GM19452 (cell line): Measurements from ENCODE around the gene ZNF329.
"Not testable (repeated sequence)": the region's sequence is repeated elsewhere in the genome, so short reads cannot be mapped to it uniquely, and the experiment has no call there.

Experiments
- ATAC-seq: cut with Tn5 transposase; IDR thresholded peaks from one replicate; pipeline ENCODE4 v1.9.1; 2021; ENCODE audit not compliant: unreplicated experiment

Gene ZNF329

DNA sequence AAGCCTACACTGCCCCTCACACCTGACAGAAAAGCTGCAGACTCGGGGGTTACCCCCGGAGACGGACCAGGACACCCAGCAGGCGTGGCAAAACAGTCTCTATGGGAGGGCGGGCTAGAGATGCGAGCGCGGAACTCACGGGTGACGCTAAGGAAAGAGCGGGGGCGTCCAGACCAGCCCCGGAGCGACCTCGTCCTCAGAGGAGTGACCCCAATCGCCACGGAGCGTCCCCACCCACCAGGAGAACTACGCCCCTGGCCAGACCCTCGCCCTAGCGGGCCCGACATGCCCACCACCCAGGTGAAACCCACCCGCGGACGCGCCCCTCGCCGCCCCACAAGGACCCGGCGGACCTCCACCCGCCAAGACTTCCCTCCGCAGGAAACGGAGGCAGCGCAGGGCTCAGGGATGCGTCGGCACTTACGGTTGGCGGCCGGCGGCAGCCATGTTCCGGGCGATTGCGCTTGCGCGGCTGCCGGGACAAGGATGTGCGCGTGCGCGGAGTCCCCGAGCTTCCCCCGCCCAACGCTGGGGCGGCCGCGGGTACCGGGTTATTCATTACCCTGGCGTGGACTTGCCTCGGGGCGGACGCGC is at the start of gene ZNF329:
ZNF329 (minus strand) TSS at position 462 of the 594 bp plus-strand sequence. CDS start 21,286 bp downstream, outside the sequence.
- peak; percentile 51 for ATAC-seq

DNA sequence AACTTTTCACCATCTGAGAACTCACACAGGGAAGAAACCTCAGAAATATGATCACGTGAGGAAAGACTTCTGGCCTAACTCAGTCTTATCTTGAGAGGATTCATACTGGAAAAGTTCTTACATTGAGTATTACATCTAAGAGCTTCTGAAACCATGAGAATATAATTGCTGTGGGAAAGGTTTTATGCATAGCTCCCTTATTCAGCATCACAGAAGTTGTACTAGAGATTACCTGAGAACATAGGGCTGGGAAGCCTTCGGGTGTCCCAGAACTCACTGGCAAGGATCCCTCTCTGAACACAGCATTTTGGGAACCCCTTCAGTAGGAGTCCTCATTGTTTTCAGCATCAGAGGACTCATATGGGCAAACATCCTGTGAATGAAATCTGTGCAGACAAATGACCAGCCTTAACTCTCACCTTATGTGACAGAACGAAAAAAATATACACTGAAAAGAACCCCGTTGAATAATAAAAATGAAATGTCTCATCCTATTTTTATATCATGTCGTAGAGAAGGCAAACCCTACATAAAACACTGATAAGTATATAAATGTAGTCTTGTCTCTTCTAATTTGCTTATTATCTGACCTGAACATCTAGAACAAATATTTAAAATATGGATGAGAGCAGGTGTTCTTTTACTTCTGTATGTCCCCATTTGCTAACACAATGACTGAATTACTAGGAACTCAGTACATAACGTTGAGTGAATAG is 46.5 kb upstream of the ZNF329 start:
- ATAC-seq: no peak

DNA sequence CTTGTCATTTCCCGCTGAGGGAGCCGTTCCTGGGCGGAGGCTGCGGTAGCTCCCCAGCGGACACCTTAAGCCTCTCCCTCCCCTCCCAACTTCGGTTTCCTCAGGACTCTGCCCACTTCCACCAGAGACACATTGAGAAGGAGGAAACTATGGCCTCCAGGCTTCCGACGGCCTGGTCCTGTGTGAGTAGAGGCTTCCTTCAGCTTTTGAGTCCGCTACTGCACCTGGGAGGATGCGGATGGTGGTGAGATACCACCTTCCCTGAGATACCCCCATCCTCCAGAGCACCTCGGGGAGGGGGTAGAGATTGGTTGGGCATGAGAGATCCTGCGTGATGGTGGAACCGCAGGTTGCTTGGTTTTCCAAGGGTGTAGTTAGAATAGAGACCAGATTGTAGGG is 33.2 kb upstream of the ZNF329 start:
- ATAC-seq: no peak

GRCh38 chr19:58182989-58183816 is 32.6 kb upstream of the ZNF329 start, which contains the start of gene ZNF274:
Gene ZNF274 (plus strand): TSS chr19:58183061. CDS start chr19:58183966, 905 bp downstream.
- ATAC-seq: peak; percentile 93

DNA sequence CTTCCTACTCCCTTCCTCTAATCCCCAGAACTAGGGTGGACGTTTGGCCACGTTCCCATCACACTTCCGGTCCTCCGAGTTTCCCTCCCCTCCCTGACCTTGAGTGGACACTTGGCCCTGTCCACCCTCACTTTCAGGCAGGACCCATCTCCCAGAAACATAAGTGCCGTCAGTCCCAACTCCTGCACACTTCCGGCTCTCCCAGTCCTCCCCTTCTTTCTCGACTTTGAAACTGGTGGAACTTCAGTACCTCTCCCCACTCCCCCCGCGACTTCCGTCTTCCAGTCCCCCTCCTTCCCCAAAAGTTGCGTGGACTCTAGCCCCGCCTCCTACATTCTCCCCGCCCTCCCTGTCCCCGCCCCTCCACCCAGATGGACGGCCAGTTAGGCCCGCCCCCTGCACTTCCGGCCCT is 32.0 kb upstream of the ZNF329 start:
- ATAC-seq: no peak

- ATAC-seq: no peak
Observed at GRCh38 chr19:58181902-58182576, 31.4 kb upstream of the ZNF329 start.

DNA sequence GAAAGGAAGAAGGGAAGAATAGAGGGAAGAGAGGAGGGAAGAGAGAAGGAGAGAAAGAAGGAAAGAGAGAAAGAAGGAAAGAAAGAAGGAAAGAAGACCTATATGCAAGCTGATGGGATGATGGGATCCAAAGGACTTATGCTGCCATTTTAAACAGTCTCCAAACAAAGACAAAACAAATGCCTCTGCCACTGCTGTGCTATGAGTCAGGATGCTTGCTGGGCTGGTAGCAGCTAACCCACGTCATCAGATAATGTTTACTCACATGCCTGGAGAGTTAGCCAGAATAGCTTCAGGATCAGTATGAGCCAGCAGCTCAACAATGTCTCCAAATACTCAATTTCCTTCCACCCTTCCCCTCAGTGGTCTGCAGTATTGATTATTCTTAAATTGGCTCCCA is 20.3 kb upstream of the ZNF329 start:
- ATAC-seq: no peak

GRCh38 chr19:58166708-58167280 is 16.2 kb upstream of the ZNF329 start:
- ATAC-seq: no peak

DNA sequence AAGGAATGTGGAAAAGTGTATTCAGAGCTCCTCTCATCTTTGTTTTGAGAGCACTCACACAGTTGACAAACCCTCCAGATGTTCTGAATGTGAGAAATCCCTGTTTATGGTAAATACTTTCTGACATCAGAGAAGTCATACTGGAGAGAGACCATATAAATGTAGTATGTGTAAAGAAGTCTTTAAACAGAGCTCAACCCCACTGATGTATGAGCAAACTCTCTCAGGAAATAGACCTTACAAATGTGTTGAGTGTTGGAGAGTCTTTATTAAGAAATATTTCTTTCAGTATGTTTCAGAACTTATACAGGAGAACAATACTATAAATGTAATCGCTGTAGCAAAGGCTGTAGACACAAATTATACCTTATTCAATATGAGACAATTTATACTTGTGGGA is 15.7 kb upstream of the ZNF329 start:
- no peak for ATAC-seq

- no peak for ATAC-seq
Observed at GRCh38 chr19:58157045-58157728, 6.6 kb upstream of the ZNF329 start.

- ATAC-seq: peak; percentile 66
Observed at GRCh38 chr19:58154679-58155648, 4.4 kb upstream of the ZNF329 start.

DNA sequence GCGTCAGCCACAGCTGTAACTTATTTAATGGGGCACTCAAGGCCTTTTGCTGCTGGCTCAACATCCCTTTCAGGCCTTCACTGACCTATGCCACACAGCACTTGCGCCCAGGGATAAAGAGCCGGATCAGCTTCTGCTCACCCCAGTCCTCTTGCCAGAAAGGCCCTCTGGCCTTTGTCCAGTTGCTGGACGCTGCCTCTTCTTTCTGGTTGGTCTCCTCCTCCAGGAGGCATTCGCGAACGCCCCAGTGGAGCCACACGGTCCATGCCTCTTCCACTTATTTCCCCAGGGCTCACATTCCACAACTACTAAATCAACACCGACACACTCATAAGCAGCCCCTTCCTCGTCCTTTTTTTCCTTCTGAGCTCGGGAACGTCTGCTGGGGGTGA is 3.7 kb upstream of the ZNF329 start:
- no peak for ATAC-seq

DNA sequence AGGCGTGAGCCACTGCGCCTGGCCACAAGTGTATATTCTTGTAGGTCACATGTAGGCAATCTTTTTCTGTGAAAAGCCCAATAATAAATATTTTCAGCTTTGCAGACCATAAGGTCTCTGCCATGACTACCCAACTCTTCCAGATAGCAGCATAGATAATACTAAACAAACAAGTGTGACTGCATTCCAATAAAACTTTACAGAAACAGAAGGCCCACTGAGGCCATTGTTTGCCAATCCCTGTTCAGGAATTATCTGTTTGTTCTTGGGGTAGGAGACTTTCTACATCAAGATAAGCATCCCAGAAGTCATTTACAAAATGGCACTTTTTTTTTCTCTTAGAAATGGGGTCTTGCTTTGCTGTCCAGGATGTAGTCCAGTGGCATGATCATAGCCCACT is 2.8 kb upstream of the ZNF329 start:
- no peak for ATAC-seq

GRCh38 chr19:58147475-58147874 is 3.1 kb downstream of the ZNF329 start:
- ATAC-seq: not testable (repeated sequence)

DNA sequence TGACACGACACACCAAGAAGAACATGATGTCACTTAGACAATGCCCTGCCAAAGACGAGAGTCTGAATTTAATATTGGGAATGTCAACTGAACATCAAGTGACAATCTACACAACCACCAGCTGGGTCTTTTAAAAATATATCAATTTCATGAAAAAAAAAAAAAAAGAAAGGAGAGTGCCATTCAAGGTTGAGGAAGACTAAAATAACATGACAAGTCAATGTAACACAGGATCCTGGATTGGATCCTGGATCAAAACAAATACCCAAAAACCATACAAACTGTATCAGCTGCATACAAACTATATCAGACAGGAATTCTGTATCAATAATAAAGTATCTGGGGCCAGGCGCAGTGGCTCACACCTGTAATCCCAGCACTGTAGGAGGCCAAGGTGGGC is 4.7 kb downstream of the ZNF329 start:
- no peak for ATAC-seq

- ATAC-seq: no peak
Observed at GRCh38 chr19:58134244-58134643, 16.3 kb downstream of the ZNF329 start.

- ATAC-seq: no peak
Observed at GRCh38 chr19:58129284-58129683, 21.3 kb downstream of the ZNF329 start.

DNA sequence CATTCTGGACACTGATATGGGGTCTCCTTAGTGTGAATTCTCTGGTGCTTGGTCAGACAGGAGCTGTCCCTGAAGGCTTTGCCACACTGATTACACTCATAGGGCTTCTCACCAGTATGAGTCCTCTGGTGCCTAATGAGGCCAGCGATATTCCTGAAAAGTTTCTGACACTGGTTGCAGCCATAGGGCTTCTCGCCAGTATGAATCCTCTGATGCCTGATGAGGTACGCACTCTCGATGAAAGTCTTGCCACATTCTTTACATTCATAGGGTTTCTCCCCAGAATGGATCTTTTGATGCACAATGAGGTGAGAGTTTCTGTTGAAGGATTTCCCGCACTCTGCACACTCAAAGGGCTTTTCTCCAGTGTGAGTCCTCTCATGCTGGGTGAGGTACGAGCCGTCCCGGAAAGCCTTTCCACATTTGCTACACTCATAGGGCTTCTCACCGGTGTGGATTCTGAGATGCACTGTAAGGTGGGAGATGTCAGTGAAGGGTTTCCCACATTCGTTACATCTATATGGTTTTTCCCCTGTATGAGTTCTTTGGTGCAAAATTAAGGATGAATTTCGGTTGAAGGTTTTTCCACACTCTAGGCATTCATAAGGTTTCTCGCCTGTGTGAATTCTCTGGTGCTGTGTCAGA is 22.4 kb downstream of the ZNF329 start:
- ATAC-seq: no peak

DNA sequence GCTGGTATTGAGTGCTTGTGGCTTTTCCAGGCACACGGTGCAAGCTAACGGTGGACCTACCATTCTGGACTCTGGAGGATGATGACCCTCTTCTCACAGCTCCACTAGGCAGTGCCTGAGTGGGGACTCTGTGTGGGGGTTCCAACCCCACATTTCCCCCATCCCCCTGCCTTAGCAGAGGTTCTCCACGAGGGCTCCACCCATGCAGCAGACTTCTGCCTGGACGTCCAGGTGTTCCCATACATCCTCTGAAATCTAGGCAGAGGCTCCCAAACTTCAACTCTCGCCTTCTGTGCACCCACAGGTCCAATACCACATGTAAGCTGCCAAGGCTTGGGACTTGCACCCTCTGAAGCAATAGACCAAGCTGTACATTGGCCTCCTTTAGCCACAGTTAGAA is 27.2 kb downstream of the ZNF329 start:
- ATAC-seq: no peak
